Endothelial cell of umbilical vein (primary cell): ENCODE data around the gene SLC4A5. TPM values are rescaled to one million over a fixed set of nuclear protein-coding genes. Genes with fewer than 3 reads are reported as not detected.

Experiments used
- BruUV-seq: library from RNA; stranded (reverse); fragments of 400-500 nt; replicated peaks from 2 replicates; lab custom pipeline; 2021; lab: Mats Ljungman, UMichigan
- CTCF ChIA-PET: fragments of 300-600, 350-600 bp; sonication (Branson Sonifier 250); formaldehyde crosslinking; loops from one replicate; lab custom pipeline; 2021; ENCODE audit warnings: antibody characterized with exemption, inconsistent platforms; lab: Charles Lee
- POLR2A ChIA-PET: fragments of 300-600, 350-600 bp; sonication (Branson Sonifier 250); formaldehyde crosslinking; loops from one replicate; lab custom pipeline; 2021; ENCODE audit warnings: antibody characterized with exemption, inconsistent platforms; lab: Charles Lee
- DNase-seq: peaks from one replicate; pipeline ENCODE4 v3.0.0-alpha.2; 2011; ENCODE audit warnings: low read depth, low spot score
- FAIRE-seq: peaks from 2 replicates; lab custom pipeline; 2011; peaks lifted over from hg19 to GRCh38; lab: Jason Lieb, UNC
- H2AFZ ChIP-seq: 2 replicates; pipeline ENCODE4 v1.6.0; 2012; ENCODE audit warnings: low read depth, low read length, control low read depth, inconsistent platforms
- H3K27ac ChIP-seq: 2 replicates; pipeline ENCODE4 v1.5.1; 2011; ENCODE audit warnings: low read depth, mild to moderate bottlenecking, control low read depth, low read length, moderate library complexity; ENCODE audit not compliant: insufficient read depth
- H3K27me3 ChIP-seq, 2 experiments: 2 replicates each; pipeline versions ENCODE4 v1.6.0 to v1.6.1; 2011; ENCODE audit warnings: low read length in 2 of 2, mixed read lengths in 1 of 2; ENCODE audit not compliant: control insufficient read depth in 2 of 2, insufficient read depth in 2 of 2
- H3K36me3 ChIP-seq, 2 experiments: 2 replicates in 1 of 2; 3 replicates in 1 of 2; pipeline ENCODE4 v1.5.1; 2011; ENCODE audit warnings: low read length in 2 of 2, mild to moderate bottlenecking in 1 of 2, moderate library complexity in 1 of 2; ENCODE audit not compliant: control insufficient read depth in 2 of 2, insufficient read depth in 2 of 2; ENCODE audit errors: extremely low read depth in 1 of 2
- H3K4me1 ChIP-seq: 3 replicates; pipeline ENCODE4 v1.5.1; 2011; ENCODE audit warnings: mild to moderate bottlenecking, low read length; ENCODE audit not compliant: control insufficient read depth, insufficient read depth; ENCODE audit errors: extremely low read depth
- H3K4me2 ChIP-seq: 2 replicates; pipeline ENCODE4 v1.6.1; 2011; ENCODE audit warnings: low read length, control low read depth, mixed read lengths; ENCODE audit not compliant: insufficient read depth
- H3K4me3 ChIP-seq, 3 experiments: fragments of 200-600 bp in 1 of 3; sonication (generic), shearing (Covaris generic) in 1 of 3; replicated peaks in 1 of 3; 2 replicates each; pipeline ENCODE4 v1.5.1; 2011 to 2016; ENCODE audit warnings: control low read depth in 3 of 3, low read length in 3 of 3, mild to moderate bottlenecking in 2 of 3, inconsistent platforms in 1 of 3, low read depth in 1 of 3, moderate library complexity in 1 of 3; ENCODE audit not compliant: insufficient read depth in 1 of 3
- H3K79me2 ChIP-seq: 2 replicates; pipeline ENCODE4 v1.6.0; 2012; ENCODE audit warnings: low read length, inconsistent platforms; ENCODE audit not compliant: control insufficient read depth, insufficient read depth
- H3K9ac ChIP-seq: replicated peaks from 2 replicates; pipeline ENCODE3; 2011; ENCODE audit warnings: low read length, control low read depth; ENCODE audit not compliant: insufficient read depth; ENCODE audit errors: extremely low read depth
- H3K9me1 ChIP-seq: replicated peaks from 3 replicates; pipeline ENCODE4 v1.6.0; 2011; ENCODE audit warnings: mild to moderate bottlenecking, low read length; ENCODE audit not compliant: control insufficient read depth, insufficient read depth; ENCODE audit errors: extremely low read depth
- H3K9me3 ChIP-seq: replicated peaks from 2 replicates; pipeline ENCODE4 v1.5.1; 2012; ENCODE audit warnings: low read length, inconsistent platforms; ENCODE audit not compliant: control insufficient read depth, insufficient read depth
- H4K20me1 ChIP-seq: replicated peaks from 2 replicates; pipeline ENCODE3; 2011; ENCODE audit warnings: mild to moderate bottlenecking, low read length; ENCODE audit not compliant: control insufficient read depth, insufficient read depth; ENCODE audit errors: extremely low read depth
- CTCF ChIP-seq, 2 donors: IDR thresholded peaks; 1 replicate in 1 of 2; 2 replicates in 1 of 2; pipeline ENCODE4 v1.5.1; 2011; ENCODE audit warnings: low read length in 2 of 2, mild to moderate bottlenecking in 2 of 2, moderate library complexity in 2 of 2, control low read depth in 1 of 2, inconsistent platforms in 1 of 2, low read depth in 1 of 2; ENCODE audit not compliant: insufficient read depth in 1 of 2; ENCODE audit errors: extremely low read depth in 1 of 2
- EZH2 ChIP-seq: IDR thresholded peaks from 2 replicates; pipeline ENCODE4 v1.6.1; 2012; ENCODE audit warnings: borderline replicate concordance, low read depth, mild to moderate bottlenecking, moderate library complexity, low read length, inconsistent platforms; ENCODE audit not compliant: severe bottlenecking
- FOS ChIP-seq: IDR thresholded peaks from 2 replicates; pipeline ENCODE4 v1.6.1; 2011; ENCODE audit warnings: mild to moderate bottlenecking, low read length, moderate library complexity, borderline replicate concordance; ENCODE audit not compliant: insufficient read depth
- GATA2 ChIP-seq: IDR thresholded peaks from 2 replicates; pipeline ENCODE4 v1.7.0; 2011; ENCODE audit warnings: low read depth, mild to moderate bottlenecking, moderate library complexity, mixed read lengths, low read length; ENCODE audit not compliant: insufficient read length, insufficient read depth
- JUN ChIP-seq: IDR thresholded peaks from 2 replicates; pipeline ENCODE4 v1.6.1; 2011; ENCODE audit warnings: borderline replicate concordance, low read depth; ENCODE audit not compliant: insufficient read length, insufficient read depth
- MAX ChIP-seq: IDR thresholded peaks from 2 replicates; pipeline ENCODE4 v1.6.1; 2011; ENCODE audit not compliant: insufficient read depth, insufficient read length
- MYC ChIP-seq: IDR thresholded peaks from one replicate; pipeline ENCODE4 v1.6.1; 2011; ENCODE audit warnings: mild to moderate bottlenecking, low read depth, low read length
- POLR2A ChIP-seq: IDR thresholded peaks from 2 replicates; pipeline ENCODE4 v1.6.1; 2012; ENCODE audit warnings: low read depth, mild to moderate bottlenecking, control low read depth, low read length
- POLR2AphosphoS5 ChIP-seq: IDR thresholded peaks from 2 replicates; pipeline ENCODE4 v1.6.1; 2012; ENCODE audit warnings: low read depth, mild to moderate bottlenecking, control low read depth, low read length, moderate library complexity; ENCODE audit not compliant: insufficient read depth
- dilution Hi-C: fragments of 300-500 bp; cut with MboI; formaldehyde crosslinking; loops from one replicate; pipeline ENCODE4 v1.15.0; 2019; ENCODE audit warnings: low sequenced_read_pairs; ENCODE audit not compliant: extremely low pct_ligation_motif_present
- intact Hi-C: fragments of 100-400 bp; cut with micrococcal nuclease; formaldehyde crosslinking; loops from one replicate; pipeline ENCODE4 v1.10.0; 2022
- polyA plus RNA-seq, 4 experiments: library from polyadenylated mRNA; depleted of rRNA in 3 of 4; stranded (reverse) in 3 of 4; unstranded in 1 of 4; fragments of >200 nt; gene quantifications; 2 replicates each; pipeline versions ENCODE4 v1.2.1 to v1.2.3, GENCODE V29; 2011 to 2012; ENCODE audit warnings: missing spikeins in 1 of 4
- total RNA-seq: library from RNA; stranded (reverse); gene quantifications from 2 replicates; pipeline ENCODE4 v1.2.3, GENCODE V29; 2021

SLC4A5 gene
- total and polyA plus RNA-seq, 2 donors (not counting 3 experiments of a cell fraction or from before 2014, with no cell fraction given): 0.12 to 0.97 TPM

- Histone ChIP-seq H3K36me3 (no peaks in the 10 kb centered on the region), H3K9me3 (no peaks in the 10 kb centered on the region), H3K4me1 (no peaks in the 10 kb centered on the region), H4K20me1 (no peaks in the 10 kb centered on the region), H3K4me2 (no peak overlapping the region), H2AFZ (no peak overlapping the region), H3K27ac (no peak overlapping the region), H3K4me3 (no peak overlapping the region), H3K9me1 (no peaks in the 10 kb centered on the region), H3K79me2 (no peaks in the 10 kb centered on the region), H3K9ac (no peak overlapping the region), H3K27me3 (no peaks in the 10 kb centered on the region)
- TF ChIP-seq FOS (no peak), POLR2A (no peak), POLR2AphosphoS5 (no peak), MYC (no peak), GATA2 (no peak), JUN (no peak), EZH2 (no peak), CTCF (IDR thresholded peaks at IDR 0.05; ENCODE audit: extremely low read depth in 1 of 2, insufficient read depth in 1 of 2, low read depth in 1 of 2, low read length in 2 of 2) (no peak), MAX (no peak)
- intact Hi-C loops: no loop called here
- ChIA-PET POLR2A (no interaction called here), CTCF (no interaction called here)
- no TSS peak for BruUV-seq
- DNase-seq: no peak
- no peak for FAIRE-seq
- dilution Hi-C loops: no loop called here
Measured at GRCh38 chr2:74242354-74243071, 100.7 kb downstream of the SLC4A5 start.
